GM20000 (cell line): ENCODE results near the gene ANKMY1.

Source experiments
- DNase-seq: peaks from one replicate; pipeline ENCODE4 v3.0.0; 2012; ENCODE audit warnings: low spot score
- TF ChIP-seq, protein P1 (sequence below): IDR thresholded peaks from 2 replicates; pipeline ENCODE4 v1.5.1; 2012; ENCODE audit warnings: mild to moderate bottlenecking, control low read depth; ENCODE audit errors: extremely low read depth, missing control alignments

ANKMY1 gene

DNA sequence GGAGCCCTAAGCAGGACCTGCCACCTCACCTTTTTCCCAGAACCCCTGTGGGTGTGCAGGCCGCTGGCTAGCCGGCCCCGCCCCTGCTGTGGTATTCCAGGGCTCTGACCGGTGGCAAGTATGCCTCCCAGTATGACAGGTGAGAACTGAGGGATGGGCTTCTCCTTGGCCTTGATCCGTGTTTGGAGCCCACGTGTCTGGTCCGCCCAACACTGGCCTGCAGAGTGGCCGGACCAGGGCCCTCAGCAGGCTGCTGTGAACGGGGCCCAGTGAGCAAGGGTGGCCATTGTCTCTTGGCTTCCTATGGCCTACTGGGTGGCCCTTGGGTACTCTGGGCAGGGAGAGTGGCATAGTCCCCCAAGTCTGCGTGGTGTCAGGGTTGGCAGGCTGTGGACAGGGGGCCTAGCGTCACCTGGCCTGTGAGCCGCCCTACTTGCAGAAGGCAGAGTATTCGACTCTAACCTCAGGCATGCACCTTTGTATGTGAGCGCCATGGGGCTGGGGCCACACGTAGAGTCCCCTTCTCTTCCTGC, 12.3 kb upstream of the ANKMY1 start:
- DNase-seq, result no peak
- TF ChIP-seq, protein P1, sequence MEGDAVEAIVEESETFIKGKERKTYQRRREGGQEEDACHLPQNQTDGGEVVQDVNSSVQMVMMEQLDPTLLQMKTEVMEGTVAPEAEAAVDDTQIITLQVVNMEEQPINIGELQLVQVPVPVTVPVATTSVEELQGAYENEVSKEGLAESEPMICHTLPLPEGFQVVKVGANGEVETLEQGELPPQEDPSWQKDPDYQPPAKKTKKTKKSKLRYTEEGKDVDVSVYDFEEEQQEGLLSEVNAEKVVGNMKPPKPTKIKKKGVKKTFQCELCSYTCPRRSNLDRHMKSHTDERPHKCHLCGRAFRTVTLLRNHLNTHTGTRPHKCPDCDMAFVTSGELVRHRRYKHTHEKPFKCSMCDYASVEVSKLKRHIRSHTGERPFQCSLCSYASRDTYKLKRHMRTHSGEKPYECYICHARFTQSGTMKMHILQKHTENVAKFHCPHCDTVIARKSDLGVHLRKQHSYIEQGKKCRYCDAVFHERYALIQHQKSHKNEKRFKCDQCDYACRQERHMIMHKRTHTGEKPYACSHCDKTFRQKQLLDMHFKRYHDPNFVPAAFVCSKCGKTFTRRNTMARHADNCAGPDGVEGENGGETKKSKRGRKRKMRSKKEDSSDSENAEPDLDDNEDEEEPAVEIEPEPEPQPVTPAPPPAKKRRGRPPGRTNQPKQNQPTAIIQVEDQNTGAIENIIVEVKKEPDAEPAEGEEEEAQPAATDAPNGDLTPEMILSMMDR, result no peak

DNA sequence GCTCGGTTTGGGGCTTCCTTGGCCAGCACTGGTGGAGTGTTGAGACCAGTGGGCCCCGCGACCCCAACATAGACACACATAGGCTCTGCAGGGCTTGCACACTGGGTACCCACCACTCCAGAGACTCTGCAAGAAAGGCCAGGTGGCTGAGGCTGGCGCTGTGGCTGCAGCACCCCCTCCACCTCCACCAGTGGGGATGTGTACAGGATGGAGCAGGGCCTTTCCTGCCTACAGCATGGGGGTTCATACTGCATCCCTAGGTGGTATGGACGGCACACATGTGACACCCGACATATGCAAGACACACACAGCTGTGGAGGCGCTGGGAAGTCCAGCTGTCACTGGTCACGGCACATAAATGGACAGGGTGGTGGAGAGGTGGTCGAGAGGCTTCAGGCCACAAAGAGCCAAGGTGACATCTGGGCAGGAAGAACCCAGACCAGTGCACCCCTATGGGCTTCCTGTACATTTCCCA, 11.8 kb upstream of the ANKMY1 start:
- DNase-seq, result no peak
- TF ChIP-seq, protein P1, result no peak

DNA sequence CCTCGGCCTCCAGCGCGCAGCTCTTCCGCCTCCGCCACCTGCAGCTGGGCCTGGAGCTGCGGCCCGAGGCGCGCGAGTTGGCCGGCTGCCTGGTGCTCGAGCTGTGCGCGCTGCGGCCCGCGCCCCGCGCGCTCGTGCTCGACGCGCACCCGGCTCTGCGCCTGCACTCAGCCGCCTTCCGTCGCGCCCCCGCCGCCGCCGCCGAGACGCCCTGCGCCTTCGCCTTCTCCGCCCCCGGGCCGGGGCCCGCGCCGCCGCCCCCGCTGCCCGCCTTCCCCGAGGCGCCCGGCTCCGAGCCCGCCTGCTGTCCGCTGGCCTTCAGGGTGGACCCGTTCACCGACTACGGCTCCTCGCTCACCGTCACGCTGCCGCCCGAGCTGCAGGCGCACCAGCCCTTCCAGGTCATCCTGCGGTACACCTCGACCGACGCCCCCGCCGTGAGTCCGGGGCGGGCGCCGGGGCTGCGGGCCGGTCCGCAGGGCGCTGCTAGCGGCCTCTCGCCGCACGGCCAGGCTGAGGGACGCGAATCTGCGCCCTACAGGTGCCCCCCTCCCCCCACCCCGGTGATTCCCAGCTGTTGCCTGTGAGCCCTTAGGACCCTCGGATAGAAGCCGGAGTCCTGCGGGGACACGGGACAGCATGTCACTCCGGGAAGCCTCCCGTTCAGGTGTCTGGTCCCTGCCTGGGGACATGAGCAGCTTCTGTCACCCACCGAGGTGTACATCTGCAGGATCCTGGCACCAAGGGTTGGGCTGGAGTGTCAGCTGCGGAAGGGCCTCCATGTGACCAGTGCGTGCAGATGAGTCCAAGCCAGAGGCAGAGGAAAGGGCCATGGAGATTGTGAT, 11.1 kb upstream of the ANKMY1 start:
- TF ChIP-seq, protein P1, result no peak
- peak; percentile 80 for DNase-seq

DNA sequence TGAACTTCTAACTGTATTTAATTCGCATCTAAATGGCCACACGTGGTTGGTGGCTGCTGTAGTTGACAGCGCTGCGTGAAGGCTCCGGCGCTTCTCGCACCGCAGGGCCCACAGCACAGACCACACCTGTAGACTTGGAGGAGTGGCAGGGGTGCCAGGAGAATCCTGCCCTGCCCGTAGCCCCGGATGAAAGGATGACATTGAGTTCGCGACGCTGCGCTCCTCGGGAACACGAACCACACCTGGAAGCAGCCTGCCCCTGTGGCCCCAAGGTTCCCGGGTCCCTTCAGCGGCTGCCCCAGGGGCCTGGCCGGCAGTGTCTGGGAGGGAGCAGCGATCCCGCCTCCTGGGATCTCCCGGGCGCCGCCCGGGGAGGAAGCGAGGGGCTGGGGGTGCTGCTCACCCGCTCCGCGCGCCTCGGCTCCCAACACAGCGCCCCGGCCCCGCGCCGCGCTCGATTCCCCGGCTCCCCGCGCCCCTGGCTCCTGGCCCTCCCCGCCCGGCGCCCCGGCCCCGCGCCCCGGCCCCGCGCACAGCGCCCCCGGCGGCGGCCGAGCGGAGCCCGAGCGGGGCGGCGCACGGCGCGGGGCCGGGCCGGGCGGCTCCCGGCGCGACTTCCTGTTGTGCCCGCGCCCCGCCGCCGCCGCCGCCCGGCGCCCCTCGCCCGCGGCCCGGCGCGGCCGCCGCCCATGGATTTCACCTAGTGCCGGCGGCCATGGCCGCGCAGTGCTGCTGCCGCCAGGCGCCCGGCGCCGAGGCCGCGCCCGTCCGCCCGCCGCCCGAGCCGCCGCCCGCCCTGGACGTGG, 10.3 kb upstream of the ANKMY1 start, which contains the start of gene RNPEPL1:
TSS of gene RNPEPL1 (plus strand) at position 613 of the 806 bp plus-strand sequence. CDS start at position 716, 103 bp downstream.
- TF ChIP-seq, protein P1, result no peak
- peak; percentile 85 for DNase-seq

DNA sequence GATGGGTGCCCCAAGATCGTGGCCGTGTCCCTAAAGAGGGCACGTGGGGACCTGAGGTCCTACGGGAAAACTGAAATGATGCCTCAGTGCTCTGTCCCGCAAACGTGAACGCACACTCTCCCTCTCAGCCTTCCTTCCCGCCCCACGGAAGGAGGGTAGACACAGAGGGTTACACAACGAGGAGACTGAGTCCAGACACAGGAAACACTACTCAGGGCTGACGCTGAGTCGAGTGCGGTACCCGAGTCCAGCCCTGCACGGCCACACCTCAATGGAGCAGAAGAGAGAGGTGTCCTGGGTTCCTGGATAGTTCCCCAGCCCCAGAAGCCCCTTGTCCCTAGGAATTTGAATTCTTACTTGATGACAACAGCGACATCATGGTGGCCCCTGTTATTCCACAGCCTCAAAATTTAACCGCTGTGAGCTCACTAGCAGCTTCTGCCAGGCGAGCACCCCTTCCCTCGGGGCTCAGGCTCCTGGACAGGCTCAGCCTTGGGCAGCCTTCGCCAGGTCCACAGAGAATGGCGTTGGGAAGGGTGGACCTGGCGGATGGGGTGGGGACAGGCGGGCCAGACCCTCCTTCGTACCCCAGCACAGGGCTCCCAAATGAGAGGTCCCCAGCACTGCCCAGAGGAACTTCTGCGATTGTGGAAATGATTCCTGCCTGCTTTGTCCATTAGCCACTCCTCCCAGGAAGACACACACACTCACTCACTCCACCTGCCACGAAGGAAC, 9.5 kb upstream of the ANKMY1 start:
- TF ChIP-seq, protein P1, result no peak
- no peak for DNase-seq

DNA sequence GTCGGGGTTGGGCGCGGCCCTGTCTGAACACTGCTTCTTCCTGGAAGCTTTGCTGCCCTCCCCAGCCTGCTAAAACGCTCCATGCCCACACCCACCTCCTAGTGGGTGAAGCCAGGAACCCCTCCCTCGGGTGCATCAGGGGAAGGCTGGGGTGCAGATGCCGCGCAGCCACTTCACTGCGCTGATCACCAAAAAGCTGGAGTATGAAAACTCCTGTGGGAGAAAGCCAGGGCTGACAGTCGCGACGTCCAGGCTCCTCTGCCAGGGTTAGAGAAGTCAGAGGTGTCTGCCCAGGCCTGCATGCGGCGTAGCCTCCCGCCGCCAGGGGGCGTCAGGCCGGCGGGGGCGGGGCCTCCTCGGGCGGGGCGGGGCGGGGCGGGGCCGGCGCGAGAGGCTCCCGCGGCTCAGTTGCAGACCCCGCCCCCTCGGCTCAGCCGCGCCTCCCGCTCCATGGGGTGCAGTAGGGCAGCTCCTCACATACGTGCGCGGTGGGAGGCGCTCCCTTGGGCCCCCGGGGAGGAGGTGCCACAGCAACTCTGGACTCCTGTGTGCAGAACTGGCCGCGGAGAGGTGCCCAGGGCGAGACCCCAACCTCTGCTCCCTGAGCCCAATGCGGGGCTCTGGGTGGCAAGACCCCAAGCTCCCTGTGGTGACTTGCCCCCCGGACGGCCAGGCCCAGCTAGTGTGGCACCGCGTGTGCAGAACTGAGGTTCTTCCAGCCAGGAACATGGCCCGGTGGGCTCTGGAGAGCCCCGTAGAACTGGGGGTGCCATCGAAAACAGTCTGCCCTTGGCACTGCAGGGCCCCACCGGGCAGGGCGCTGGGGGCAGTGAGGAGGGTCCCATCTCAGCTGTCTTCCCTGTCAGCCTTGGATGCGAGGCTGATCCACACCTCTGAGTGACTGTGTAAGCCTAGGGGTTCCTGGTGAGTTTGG, 8.7 kb upstream of the ANKMY1 start:
- TF ChIP-seq, protein P1, result peak; percentile 59
- DNase-seq, result peak; percentile 95
